K562 (cell line): ENCODE data around the gene CHPF. TPM values are rescaled to one million over a fixed set of nuclear protein-coding genes. Genes with fewer than 3 reads are reported as not detected.

Experiments
- ADNP ChIP-seq: fragments of 200-800 bp; sonication (Bioruptor generic); IDR thresholded peaks from 2 replicates; pipeline ENCODE4 v1.6.1; 2016; ENCODE audit warnings: missing genetic modification characterization, missing compliant biosample characterization
- BCOR ChIP-seq: fragments of 450-650 bp; IDR thresholded peaks from 2 replicates; pipeline ENCODE4 v1.6.1; 2016
- ETV6 ChIP-seq, 3 experiments: fragments of 150-350 bp in 1 of 3; sonication (generic) in 1 of 3; formaldehyde crosslinking in 1 of 3; IDR thresholded peaks; 2 replicates each; pipeline versions ENCODE4 v1.6.1 to v1.8.0; 2014 to 2022; ENCODE audit warnings: borderline replicate concordance in 2 of 3, low read depth in 2 of 3, antibody characterized with exemption in 1 of 3, low read length in 1 of 3, mild to moderate bottlenecking in 1 of 3, missing genetic modification reagents in 1 of 3
- NRF1 ChIP-seq, 2 experiments: fragments of 450-650 bp; IDR thresholded peaks in 1 of 2; conservative IDR thresholded peaks in 1 of 2; 2 replicates each; pipeline ENCODE4 v1.6.1; 2014; ENCODE audit warnings: mild to moderate bottlenecking in 2 of 2
- POLR2H ChIP-seq: IDR thresholded peaks from 2 replicates; pipeline ENCODE4 v1.6.1; 2016; ENCODE audit warnings: missing genetic modification characterization, low read depth, mild to moderate bottlenecking, control low read depth, missing compliant biosample characterization, moderate library complexity
- SMARCA5 ChIP-seq: fragments of 450-650 bp; IDR thresholded peaks from 2 replicates; pipeline ENCODE4 v1.6.1; 2016
- STAG1 ChIP-seq: sonication (generic); formaldehyde crosslinking; IDR thresholded peaks from 2 replicates; pipeline ENCODE4 v1.5.0; 2020; ENCODE audit warnings: missing genetic modification reagents, borderline replicate concordance
- TAF9B ChIP-seq: fragments of 450-650 bp; IDR thresholded peaks from 2 replicates; pipeline ENCODE4 v1.6.1; 2018; ENCODE audit warnings: mild to moderate bottlenecking; ENCODE audit not compliant: partially characterized antibody
- TCF7L2 ChIP-seq: fragments of 150-350 bp; IDR thresholded peaks from 2 replicates; pipeline ENCODE4 v1.6.1; 2016; ENCODE audit warnings: low read depth, mild to moderate bottlenecking, low read length, moderate library complexity
- ZNF174 ChIP-seq: fragments of 250-450 bp; sonication (Bioruptor Pico); IDR thresholded peaks from 2 replicates; pipeline ENCODE4 v1.4.0; 2020; ENCODE audit warnings: mild to moderate bottlenecking
- polyA plus RNA-seq, 8 experiments: library from polyadenylated mRNA; depleted of rRNA in 4 of 8; stranded (reverse) in 5 of 8; unstranded in 3 of 8; fragments of >200 nt; fragmentation: Nextera tagmentation in 2 of 8; fragmentation: Illumina TruSeq in 1 of 8; extraction: Ambion mirVana in 2 of 8; extraction: Trizol in 1 of 8; gene quantifications; 2 replicates each; pipeline versions ENCODE4 v1.2.1 to v1.2.3, GENCODE V29; 2011 to 2014; ENCODE audit warnings: inconsistent platforms in 1 of 8, missing spikeins in 1 of 8
- total RNA-seq, 7 experiments: library from RNA; depleted of rRNA in 6 of 7; stranded (reverse); fragments of >200 nt in 6 of 7; fragmentation: Illumina TruSeq in 2 of 7; extraction: Trizol in 2 of 7; gene quantifications; 2 replicates each; pipeline versions ENCODE4 v1.2.1 to v1.2.3, GENCODE V29; 2011 to 2021; ENCODE audit warnings: low replicate concordance in 1 of 7
- TF ChIP-seq, protein P1 (sequence below), 2 experiments: IDR thresholded peaks; 2 replicates each; pipeline ENCODE4 v1.6.1; 2011; ENCODE audit warnings: borderline replicate concordance in 1 of 2, control low read depth in 1 of 2, low read depth in 1 of 2, low read length in 1 of 2, mild to moderate bottlenecking in 1 of 2, mixed read lengths in 1 of 2, moderate library complexity in 1 of 2; ENCODE audit not compliant: insufficient read depth in 1 of 2, insufficient read length in 1 of 2, poor library complexity in 1 of 2, severe bottlenecking in 1 of 2; ENCODE audit errors: extremely low read depth in 1 of 2
- TF ChIP-seq, protein P2 (sequence below): sonication (generic); formaldehyde crosslinking; IDR thresholded peaks from 2 replicates; pipeline ENCODE4 v1.8.1; 2023; ENCODE audit warnings: mild to moderate bottlenecking, missing genetic modification reagents
- TF ChIP-seq, protein P3 (sequence below): sonication (generic); formaldehyde crosslinking; IDR thresholded peaks from 2 replicates; pipeline ENCODE4 v1.8.1; 2022; ENCODE audit warnings: missing genetic modification reagents
- TF ChIP-seq, protein P4 (sequence below): fragments of 250-450 bp; sonication (Bioruptor Pico); IDR thresholded peaks from 2 replicates; pipeline ENCODE4 v1.9.0; 2021; ENCODE audit warnings: mild to moderate bottlenecking, inconsistent platforms
- TF ChIP-seq, protein P5 (sequence below), 2 experiments: fragments of 250-450 bp in 1 of 2; fragments of 450-650 bp in 1 of 2; sonication (Bioruptor Pico) in 1 of 2; IDR thresholded peaks; 2 replicates each; pipeline versions ENCODE4 v1.6.1 to v1.8.0; 2016 to 2021; ENCODE audit warnings: mild to moderate bottlenecking in 2 of 2, moderate library complexity in 2 of 2, missing compliant biosample characterization in 1 of 2, missing genetic modification characterization in 1 of 2

Gene CHPF
- total and polyA plus RNA-seq, 9 of the 15 experiments (the other 6 are each of a cell fraction or from before 2014, with no cell fraction given) = 0.15 to 57.2 (median 7.9) TPM

DNA sequence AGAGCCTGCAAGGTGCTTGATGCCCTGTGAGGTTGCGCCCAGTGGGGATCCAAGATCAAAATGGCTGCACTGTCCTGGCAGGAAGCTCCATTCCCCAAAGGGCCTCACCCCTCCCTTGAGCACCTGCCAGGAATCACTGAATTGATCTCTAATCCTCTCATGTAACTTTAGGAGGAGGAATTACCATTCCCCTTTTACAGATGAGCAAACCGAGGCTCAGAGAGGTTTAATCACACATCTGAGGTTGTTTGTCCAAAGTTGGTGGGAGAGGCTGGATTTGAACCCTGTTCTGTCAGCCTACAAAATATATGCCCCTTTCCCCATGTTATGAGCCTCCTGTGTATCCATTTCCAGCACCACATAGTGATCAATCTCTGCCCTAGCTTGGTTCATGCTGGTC lies 18.8 kb downstream of the CHPF start (continued):
- TF ChIP-seq, protein P1, sequence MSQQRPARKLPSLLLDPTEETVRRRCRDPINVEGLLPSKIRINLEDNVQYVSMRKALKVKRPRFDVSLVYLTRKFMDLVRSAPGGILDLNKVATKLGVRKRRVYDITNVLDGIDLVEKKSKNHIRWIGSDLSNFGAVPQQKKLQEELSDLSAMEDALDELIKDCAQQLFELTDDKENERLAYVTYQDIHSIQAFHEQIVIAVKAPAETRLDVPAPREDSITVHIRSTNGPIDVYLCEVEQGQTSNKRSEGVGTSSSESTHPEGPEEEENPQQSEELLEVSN (IDR thresholded peaks at IDR 0.05; ENCODE audit: borderline replicate concordance in 1 of 2, extremely low read depth in 1 of 2, insufficient read depth in 1 of 2, insufficient read length in 1 of 2, low read depth in 1 of 2, low read length in 1 of 2, poor library complexity in 1 of 2, severe bottlenecking in 1 of 2) = no peak
- TF ChIP-seq ADNP (peak; percentile 57; the same call in 1 of the 2 replicates), BCOR (peak; percentile 70), ETV6 (IDR thresholded peaks at IDR 0.05; ENCODE audit: borderline replicate concordance in 1 of 2, low read depth in 2 of 2, low read length in 1 of 2) (no peak), ETV6 (CRISPR knock-in tag; IDR thresholded peaks at IDR 0.05; ENCODE audit: borderline replicate concordance) (no peak), ZNF174 (CRISPR knock-in tag) (no peak), TAF9B (no peak), NRF1 (conservative IDR thresholded peaks at IDR 0.05 in 1 of 2, IDR thresholded peaks at IDR 0.05 in 1 of 2) (no peak), POLR2H (no peak), SMARCA5 (no peak), STAG1 (CRISPR knock-in tag) (no peak), TCF7L2 (no peak)
- TF ChIP-seq, protein P2, sequence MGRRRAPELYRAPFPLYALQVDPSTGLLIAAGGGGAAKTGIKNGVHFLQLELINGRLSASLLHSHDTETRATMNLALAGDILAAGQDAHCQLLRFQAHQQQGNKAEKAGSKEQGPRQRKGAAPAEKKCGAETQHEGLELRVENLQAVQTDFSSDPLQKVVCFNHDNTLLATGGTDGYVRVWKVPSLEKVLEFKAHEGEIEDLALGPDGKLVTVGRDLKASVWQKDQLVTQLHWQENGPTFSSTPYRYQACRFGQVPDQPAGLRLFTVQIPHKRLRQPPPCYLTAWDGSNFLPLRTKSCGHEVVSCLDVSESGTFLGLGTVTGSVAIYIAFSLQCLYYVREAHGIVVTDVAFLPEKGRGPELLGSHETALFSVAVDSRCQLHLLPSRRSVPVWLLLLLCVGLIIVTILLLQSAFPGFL (CRISPR knock-in tag) = no peak
- TF ChIP-seq, protein P3, sequence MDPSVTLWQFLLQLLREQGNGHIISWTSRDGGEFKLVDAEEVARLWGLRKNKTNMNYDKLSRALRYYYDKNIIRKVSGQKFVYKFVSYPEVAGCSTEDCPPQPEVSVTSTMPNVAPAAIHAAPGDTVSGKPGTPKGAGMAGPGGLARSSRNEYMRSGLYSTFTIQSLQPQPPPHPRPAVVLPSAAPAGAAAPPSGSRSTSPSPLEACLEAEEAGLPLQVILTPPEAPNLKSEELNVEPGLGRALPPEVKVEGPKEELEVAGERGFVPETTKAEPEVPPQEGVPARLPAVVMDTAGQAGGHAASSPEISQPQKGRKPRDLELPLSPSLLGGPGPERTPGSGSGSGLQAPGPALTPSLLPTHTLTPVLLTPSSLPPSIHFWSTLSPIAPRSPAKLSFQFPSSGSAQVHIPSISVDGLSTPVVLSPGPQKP (CRISPR knock-in tag) = no peak
- TF ChIP-seq, protein P4, sequence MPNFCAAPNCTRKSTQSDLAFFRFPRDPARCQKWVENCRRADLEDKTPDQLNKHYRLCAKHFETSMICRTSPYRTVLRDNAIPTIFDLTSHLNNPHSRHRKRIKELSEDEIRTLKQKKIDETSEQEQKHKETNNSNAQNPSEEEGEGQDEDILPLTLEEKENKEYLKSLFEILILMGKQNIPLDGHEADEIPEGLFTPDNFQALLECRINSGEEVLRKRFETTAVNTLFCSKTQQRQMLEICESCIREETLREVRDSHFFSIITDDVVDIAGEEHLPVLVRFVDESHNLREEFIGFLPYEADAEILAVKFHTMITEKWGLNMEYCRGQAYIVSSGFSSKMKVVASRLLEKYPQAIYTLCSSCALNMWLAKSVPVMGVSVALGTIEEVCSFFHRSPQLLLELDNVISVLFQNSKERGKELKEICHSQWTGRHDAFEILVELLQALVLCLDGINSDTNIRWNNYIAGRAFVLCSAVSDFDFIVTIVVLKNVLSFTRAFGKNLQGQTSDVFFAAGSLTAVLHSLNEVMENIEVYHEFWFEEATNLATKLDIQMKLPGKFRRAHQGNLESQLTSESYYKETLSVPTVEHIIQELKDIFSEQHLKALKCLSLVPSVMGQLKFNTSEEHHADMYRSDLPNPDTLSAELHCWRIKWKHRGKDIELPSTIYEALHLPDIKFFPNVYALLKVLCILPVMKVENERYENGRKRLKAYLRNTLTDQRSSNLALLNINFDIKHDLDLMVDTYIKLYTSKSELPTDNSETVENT (CRISPR knock-in tag) = no peak
- TF ChIP-seq, protein P5, sequence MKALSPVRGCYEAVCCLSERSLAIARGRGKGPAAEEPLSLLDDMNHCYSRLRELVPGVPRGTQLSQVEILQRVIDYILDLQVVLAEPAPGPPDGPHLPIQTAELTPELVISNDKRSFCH (CRISPR knock-in tag; IDR thresholded peaks at IDR 0.05) = no peak
- TF ChIP-seq, protein P5 (tag; IDR thresholded peaks at IDR 0.05) = no peak
